HG02588 (cell line): ENCODE results near the gene TF.

Source experiments
- ATAC-seq: cut with Tn5 transposase; IDR thresholded peaks from one replicate; pipeline ENCODE4 v1.9.1; 2021; ENCODE audit warnings: mild to moderate bottlenecking, moderate library complexity; ENCODE audit not compliant: unreplicated experiment

Gene TF

DNA sequence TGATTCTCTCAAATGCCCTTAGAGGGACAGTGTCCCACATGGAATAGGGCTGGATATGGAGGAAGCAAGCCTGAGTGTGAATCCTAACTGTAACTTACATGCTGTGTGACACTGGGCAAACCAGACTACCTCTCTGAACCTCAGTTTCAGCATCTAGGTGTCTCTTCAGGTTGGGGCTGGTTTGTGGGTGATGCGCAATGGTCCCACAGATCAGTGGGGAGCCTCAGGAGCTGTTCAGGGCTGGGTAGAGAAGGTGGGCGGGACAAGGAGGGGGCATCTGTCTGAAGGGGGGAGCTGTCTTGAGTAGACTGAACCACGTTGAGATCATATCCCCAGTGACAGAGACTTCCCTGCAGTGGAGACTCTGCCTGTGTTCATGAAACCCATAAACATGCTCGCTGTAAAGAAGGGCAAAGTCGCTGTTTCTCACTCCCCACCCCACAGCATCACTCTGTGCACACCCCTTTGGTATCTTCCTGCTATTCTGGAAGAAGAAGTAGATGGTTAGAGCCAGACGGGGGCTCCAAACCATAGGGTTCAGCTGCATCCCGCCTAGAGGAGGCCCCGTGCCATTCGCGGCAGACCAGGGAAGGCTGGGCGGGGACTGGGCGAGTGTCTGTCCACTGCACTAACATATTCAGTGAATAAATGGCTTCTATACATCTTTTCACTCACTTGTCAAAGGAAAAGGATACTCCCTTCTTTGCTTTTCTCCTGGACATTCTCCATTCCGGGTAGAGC lies 87.9 kb downstream of the TF start:
- ATAC-seq = no peak

DNA sequence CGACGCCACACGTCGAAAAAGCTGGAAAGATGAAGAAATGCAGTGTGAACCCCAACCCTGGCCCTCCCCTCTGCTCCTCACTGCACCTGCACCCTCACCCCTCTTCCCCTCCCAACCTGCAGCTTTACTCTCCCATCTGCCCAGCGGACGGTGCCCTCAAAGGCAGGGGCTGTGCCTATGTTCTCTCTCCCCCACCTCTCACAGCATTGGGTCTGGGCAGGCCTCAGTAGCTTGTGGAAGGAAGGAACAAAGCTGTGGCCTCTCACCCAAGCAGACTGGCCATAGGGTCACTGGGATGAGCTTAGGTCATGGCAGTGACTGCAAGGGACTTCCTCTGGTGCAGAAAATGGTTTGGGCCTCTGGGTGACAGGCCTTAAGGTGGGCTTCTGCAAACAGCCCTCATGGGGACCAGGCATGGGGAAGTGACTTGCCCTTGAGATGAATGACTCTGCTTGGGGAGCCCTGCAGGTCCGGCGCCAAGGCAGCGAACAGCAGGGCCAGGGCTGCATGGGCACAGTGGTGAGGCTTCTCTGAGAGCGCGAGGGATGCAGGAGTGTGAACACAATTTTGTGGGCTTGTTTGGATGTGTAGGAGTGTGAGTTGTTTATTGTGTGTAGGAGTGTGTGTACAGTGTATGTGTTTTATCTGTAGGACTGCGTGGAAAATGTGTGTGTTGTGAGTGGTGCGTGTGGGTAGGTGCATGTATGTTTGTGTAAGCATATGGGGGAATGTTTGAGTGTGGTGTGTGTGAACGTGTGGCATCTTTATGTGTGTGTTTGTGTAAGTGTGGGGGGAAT lies 88.6 kb downstream of the TF start:
- ATAC-seq = no peak

GRCh38 chr3:133835418-133835743 lies 89.2 kb downstream of the TF start:
- no peak for ATAC-seq

DNA sequence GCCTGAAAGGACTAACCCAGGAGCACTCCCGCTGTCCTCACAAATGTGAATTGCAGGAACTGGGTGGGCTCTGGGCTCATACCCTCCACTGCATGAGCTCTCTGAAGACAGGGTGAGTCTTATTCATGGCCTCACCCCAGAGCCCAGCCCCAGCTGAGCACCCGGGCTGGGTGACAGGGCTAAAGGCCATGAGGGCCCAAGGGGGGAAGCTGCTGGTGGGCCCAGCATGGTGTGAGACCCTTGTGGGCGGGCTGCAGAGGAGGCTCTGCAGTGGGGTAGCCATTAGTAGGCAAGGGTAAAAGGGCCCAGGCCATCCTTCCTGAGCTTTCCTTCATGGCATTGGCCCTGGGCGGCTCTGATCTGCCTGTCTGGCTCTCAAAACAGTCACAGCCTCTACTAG lies 89.8 kb downstream of the TF start:
- ATAC-seq = no peak

DNA sequence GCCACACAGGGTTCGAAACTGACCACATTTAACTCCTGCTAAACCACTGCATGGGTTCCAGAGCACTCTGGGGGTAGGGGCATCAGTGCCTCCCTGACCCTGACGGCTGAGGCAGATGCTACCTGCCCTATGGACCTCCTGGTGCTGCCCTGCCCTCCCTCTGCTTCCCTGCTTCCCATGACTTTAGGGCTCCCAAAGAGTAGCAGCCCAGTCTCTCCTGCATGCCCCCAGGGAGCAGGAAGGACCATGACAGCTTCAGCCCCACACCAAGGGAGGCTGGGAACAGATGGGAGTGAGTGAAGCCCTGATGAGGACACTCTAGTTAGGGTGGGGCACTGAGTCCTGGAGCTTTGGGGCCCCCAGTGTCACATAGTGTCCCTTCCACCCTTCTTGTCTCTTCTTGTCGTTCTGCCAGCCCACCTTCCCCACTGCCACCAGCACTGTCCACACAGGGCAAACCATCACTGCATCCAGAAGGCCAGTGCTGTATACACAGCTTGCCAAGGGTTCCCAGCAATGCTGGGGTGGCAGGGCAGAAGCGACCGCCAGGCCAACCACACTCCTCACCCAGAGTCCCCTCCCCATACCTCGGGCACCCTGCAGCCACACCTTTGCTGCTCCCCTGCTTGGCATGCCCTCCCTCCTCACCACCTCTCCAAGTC lies 90.4 kb downstream of the TF start:
- ATAC-seq = no peak

DNA sequence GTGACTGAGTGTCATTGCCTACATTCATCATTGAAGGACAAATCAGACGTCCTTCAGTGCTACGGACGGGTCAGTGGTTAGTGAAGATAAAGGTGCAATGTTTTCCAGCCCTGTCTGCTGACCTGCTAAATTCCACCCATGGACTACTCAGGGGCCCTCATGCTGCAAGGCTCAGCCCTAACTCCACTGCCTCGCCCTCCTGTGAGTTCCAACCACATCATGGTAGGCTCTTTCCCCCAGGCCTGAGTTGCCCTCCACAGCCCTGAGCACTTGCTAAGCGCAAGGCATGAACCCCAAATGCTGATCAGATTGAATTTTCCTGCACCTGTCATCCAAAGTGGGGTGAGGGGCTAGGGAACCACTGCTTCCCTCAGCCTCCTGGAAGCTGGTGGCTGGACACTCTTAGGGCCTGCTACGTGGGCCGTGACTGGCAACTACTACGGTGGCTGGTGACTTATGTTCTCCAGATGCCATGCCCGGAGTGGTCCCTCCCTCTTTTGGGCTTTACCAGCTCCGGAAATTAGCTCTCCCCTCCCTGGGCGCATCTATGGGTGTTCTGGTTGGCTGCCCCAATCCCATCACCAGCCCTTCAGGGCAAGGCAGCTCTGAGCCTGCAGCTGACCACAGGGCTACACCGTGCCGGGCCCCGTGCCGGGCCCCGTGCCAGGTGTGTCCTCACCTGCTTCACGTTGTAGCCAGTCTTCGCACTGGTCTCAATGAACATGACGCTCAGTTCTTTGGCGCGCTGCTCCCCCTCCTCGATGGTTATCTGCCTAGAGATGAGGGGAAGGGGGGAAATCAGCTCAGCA lies 91.5 kb downstream of the TF start:
- ATAC-seq = no peak

DNA sequence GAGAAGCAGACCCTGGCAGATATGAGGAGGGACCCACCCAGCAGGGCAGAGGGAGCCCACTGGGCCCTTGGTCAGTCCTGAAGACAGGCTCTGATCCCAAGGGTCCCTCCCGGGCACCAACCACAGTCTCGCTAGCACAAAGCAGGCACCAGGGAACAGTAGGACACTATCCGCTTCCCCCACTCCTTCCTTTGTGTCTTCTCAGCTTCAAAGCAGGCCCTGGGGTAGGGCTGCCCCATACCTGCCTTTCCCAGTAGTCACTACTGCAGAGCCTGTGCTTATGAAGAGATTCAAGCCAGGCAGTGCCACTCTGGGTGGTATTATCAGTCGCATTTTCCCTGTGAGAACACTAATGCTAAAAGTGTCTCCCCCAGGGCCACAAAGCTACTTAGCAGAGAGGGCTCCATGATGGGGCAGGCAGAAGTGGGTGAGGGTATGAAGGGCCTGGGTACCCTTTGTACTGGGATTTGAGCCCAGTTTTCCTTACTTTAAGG lies 92.2 kb downstream of the TF start:
- no peak for ATAC-seq

- ATAC-seq = no peak
These were observed 93.0 kb downstream of the TF start for GRCh38 chr3:133838916-133839800.

- ATAC-seq = no peak
These were observed 94.0 kb downstream of the TF start for GRCh38 chr3:133840055-133840737.

- ATAC-seq = no peak
These were observed 94.6 kb downstream of the TF start for GRCh38 chr3:133840767-133841166.

DNA sequence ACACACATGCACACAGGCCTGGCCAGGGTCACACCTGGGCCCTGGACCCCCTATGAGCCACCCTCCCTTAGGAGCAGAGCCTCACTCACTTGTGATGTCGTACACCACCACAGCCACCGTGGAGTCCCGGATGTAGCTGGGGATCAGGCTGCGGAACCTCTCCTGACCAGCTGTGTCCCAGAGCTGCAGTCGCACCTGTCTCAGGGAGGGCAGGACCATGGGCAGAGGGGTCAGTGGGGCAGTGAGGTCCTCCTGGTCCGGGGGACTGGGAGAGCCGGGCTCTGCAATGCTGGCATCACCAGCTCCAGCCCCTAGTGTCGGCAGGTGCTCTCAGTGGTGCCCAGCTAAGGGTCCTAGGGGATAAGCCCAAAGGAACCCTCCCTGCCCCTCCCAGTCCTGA lies 95.0 kb downstream of the TF start:
- no peak for ATAC-seq

- no peak for ATAC-seq
These were observed 96.0 kb downstream of the TF start for GRCh38 chr3:133842158-133842557.

DNA sequence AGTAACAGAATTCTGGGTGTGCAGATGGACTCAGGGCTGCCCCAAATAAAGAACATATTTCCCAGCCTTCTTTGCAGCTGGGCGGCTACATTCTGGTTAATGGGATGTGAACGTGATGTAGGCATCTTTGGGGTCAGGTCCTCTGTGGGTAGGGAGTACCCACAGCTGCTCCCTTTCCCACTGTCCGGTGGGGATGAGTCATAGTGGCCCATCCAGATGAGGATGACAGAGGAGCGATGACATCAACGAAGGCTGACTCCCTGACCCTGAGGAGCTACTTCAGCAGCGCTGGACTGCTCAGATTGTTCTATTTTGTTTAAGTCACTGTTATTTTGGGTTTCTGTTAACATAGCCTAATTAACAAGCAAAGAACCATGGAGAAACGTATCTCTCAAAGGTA lies 97.4 kb downstream of the TF start:
- no peak for ATAC-seq

DNA sequence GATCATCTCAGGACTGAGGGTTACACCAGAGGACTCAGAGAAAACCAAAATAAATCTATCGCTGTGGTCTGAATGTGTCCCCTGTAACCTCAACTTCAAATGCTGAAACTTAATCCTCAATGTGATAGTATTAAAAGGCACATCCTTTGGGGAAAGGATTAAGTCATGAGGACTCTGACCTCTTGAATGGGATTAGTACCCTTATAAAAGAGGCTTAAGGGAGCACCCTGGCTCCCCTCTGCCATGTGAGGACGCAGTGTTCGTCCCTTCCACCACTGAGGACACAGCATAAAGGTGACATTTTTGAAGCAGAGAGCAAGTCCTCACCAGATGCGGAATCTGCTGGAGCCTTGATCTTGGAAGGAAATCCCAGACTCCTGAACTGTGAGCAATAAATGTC lies 98.9 kb downstream of the TF start:
- no peak for ATAC-seq
